OCI-LY1 (cell line): ENCODE data around the gene MMP13.

Source experiments
- H2AFZ ChIP-seq: fragments of 200-600 bp; sonication (generic), shearing (Covaris generic); 2 replicates; pipeline ENCODE4 v1.6.0; 2014; ENCODE audit warnings: antibody characterized with exemption, mild to moderate bottlenecking, low read length
- H3F3A ChIP-seq: fragments of 200-600 bp; sonication (generic), shearing (Covaris generic); 2 replicates; pipeline ENCODE4 v1.6.0; 2014; ENCODE audit warnings: mild to moderate bottlenecking, antibody characterized with exemption, low read length, moderate library complexity; ENCODE audit not compliant: insufficient read depth
- H3K27ac ChIP-seq: fragments of 200-600 bp; sonication (generic); 2 replicates; pipeline ENCODE4 v1.5.1; 2014; ENCODE audit warnings: low read length, mixed run types, mild to moderate bottlenecking, low read depth; ENCODE audit not compliant: poor library complexity, severe bottlenecking
- H3K27me3 ChIP-seq: fragments of 200-600 bp; sonication (generic); 2 replicates; pipeline ENCODE4 v1.6.0; 2014; ENCODE audit warnings: antibody characterized with exemption, mild to moderate bottlenecking, low read length, moderate library complexity; ENCODE audit not compliant: insufficient read depth
- H3K36me3 ChIP-seq: fragments of 200-600 bp; sonication (generic); 2 replicates; pipeline ENCODE4 v1.6.1; 2014; ENCODE audit warnings: mild to moderate bottlenecking, antibody characterized with exemption, low read length, moderate library complexity, mixed read lengths; ENCODE audit not compliant: insufficient read depth
- H3K4me1 ChIP-seq: fragments of 200-600 bp; sonication (generic); 2 replicates; pipeline ENCODE4 v1.5.1; 2014; ENCODE audit warnings: mild to moderate bottlenecking, low read length, moderate library complexity; ENCODE audit not compliant: insufficient read depth, severe bottlenecking
- H3K4me2 ChIP-seq: fragments of 200-600 bp; sonication (generic), shearing (Covaris generic); 2 replicates; pipeline ENCODE4 v1.6.1; 2014; ENCODE audit warnings: low read length
- H3K4me3 ChIP-seq: fragments of 200-600 bp; sonication (generic); 2 replicates; pipeline ENCODE4 v1.5.1; 2014; ENCODE audit warnings: low read length, low read depth, mild to moderate bottlenecking, mixed read lengths; ENCODE audit not compliant: poor library complexity, severe bottlenecking
- H3K79me2 ChIP-seq: fragments of 200-600 bp; shearing (Covaris generic); 2 replicates; pipeline ENCODE4 v1.6.1; 2016; ENCODE audit warnings: mixed run types, low read length, mixed read lengths; ENCODE audit not compliant: insufficient read depth
- H3K9ac ChIP-seq: fragments of 200-600 bp; sonication (generic), shearing (Covaris generic); 2 replicates; pipeline ENCODE4 v1.6.1; 2014; ENCODE audit warnings: mild to moderate bottlenecking, low read length, mixed read lengths
- H3K9me2 ChIP-seq: fragments of 200-600 bp; sonication (generic), shearing (Covaris generic); 2 replicates; pipeline ENCODE4 v1.6.1; 2014; ENCODE audit warnings: low read depth, mild to moderate bottlenecking, low read length, mixed read lengths
- H3K9me3 ChIP-seq: fragments of 200-600 bp; shearing (Covaris generic); 2 replicates; pipeline ENCODE4 v1.6.1; 2014; ENCODE audit warnings: low read length, mixed read lengths
- H4K20me1 ChIP-seq: fragments of 200-600 bp; sonication (generic), shearing (Covaris generic); 2 replicates; pipeline ENCODE4 v1.6.0; 2016; ENCODE audit warnings: mild to moderate bottlenecking, low read length; ENCODE audit not compliant: insufficient read depth
- CTCF ChIP-seq: fragments of 200-600 bp; sonication (generic), shearing (Covaris generic); IDR thresholded peaks from 2 replicates; pipeline ENCODE4 v1.5.1; 2017; ENCODE audit warnings: mild to moderate bottlenecking, antibody characterized with exemption, low read length, moderate library complexity, mixed read lengths
- EZH2 ChIP-seq: fragments of 200-600 bp; sonication (generic), shearing (Covaris generic); IDR thresholded peaks from 2 replicates; pipeline ENCODE4 v1.8.0; 2017; ENCODE audit warnings: borderline replicate concordance, mixed run types, mild to moderate bottlenecking, antibody characterized with exemption, low read length, moderate library complexity, mixed read lengths

Gene MMP13

GRCh38 chr11:102900346-102900745 is 55.2 kb downstream of the MMP13 start:
- Histone ChIP-seq H3K27ac (no peak overlapping the region), H3K4me3 (no peak overlapping the region), H3K27me3 (no peaks in the 10 kb centered on the region), H3K9me3 (no peaks in the 10 kb centered on the region), H3K4me1 (no peaks in the 10 kb centered on the region), H3F3A (no peaks in the 10 kb centered on the region), H2AFZ (no peak overlapping the region), H3K9ac (no peak overlapping the region), H4K20me1 (no peaks in the 10 kb centered on the region), H3K36me3 (no peaks in the 10 kb centered on the region), H3K79me2 (no peaks in the 10 kb centered on the region), H3K4me2 (no peak overlapping the region), H3K9me2 (no peaks in the 10 kb centered on the region)
- TF ChIP-seq EZH2 (no peak), CTCF (no peak)
